ENCODE results near the gene CASR.
"Not testable (repeated sequence)": the region's sequence is repeated elsewhere in the genome, so short reads cannot be mapped to it uniquely, and the experiment has no call there.

CASR gene

GRCh38 chr3:122198966-122199365 is 15.5 kb downstream of the CASR start:
- ATAC-seq: no peak
- TF ChIP-seq GLIS3 (CRISPR knock-in tag; IDR thresholded peaks at IDR 0.05): no peak
- TF ChIP-seq CSDC2 (CRISPR knock-in tag; IDR thresholded peaks at IDR 0.05): no peak
- no peak for TF ChIP-seq RARB (CRISPR knock-in tag; IDR thresholded peaks at IDR 0.05)
- no peak for TF ChIP-seq ZNF70 (CRISPR knock-in tag; IDR thresholded peaks at IDR 0.05)
- TF ChIP-seq POU6F1 (CRISPR knock-in tag; IDR thresholded peaks at IDR 0.05; ENCODE audit: borderline replicate concordance, low read depth): no peak
- no peak for TF ChIP-seq ISL1 (CRISPR knock-in tag; IDR thresholded peaks at IDR 0.05)
- TF ChIP-seq TOX (CRISPR knock-in tag; IDR thresholded peaks at IDR 0.05; ENCODE audit: borderline replicate concordance): no peak
- TF ChIP-seq BACH2 (CRISPR knock-in tag; IDR thresholded peaks at IDR 0.05; ENCODE audit: borderline replicate concordance): no peak

GRCh38 chr3:122199552-122199951 is 16.1 kb downstream of the CASR start:
- ATAC-seq: no peak
- no peak for TF ChIP-seq ZFP3 (CRISPR knock-in tag; IDR thresholded peaks at IDR 0.05)

- no peak for ATAC-seq
- TF ChIP-seq ISL1 (CRISPR knock-in tag; IDR thresholded peaks at IDR 0.05) (no peak), ZNF70 (CRISPR knock-in tag; IDR thresholded peaks at IDR 0.05) (no peak), ZNF8 (CRISPR knock-in tag; IDR thresholded peaks at IDR 0.05) (no peak), CSDC2 (CRISPR knock-in tag; IDR thresholded peaks at IDR 0.05) (no peak), PATZ1 (CRISPR knock-in tag; IDR thresholded peaks at IDR 0.05; ENCODE audit: borderline replicate concordance) (no peak), RARB (CRISPR knock-in tag; IDR thresholded peaks at IDR 0.05) (no peak)
Observed at GRCh38 chr3:122200661-122201060, 17.2 kb downstream of the CASR start.

GRCh38 chr3:122201476-122201875 is 18.0 kb downstream of the CASR start:
- not testable (repeated sequence) for ATAC-seq

- no peak for ATAC-seq
- no peak for TF ChIP-seq CSRNP3 (CRISPR knock-in tag; IDR thresholded peaks at IDR 0.05)
- no peak for TF ChIP-seq PATZ1 (CRISPR knock-in tag; IDR thresholded peaks at IDR 0.05; ENCODE audit: borderline replicate concordance)
- TF ChIP-seq ZFP3 (CRISPR knock-in tag; IDR thresholded peaks at IDR 0.05): no peak
Observed at GRCh38 chr3:122208579-122208978, 25.1 kb downstream of the CASR start.

GRCh38 chr3:122213650-122214049 is 30.2 kb downstream of the CASR start:
- ATAC-seq: no peak
- TF ChIP-seq TSHZ2 (CRISPR knock-in tag; IDR thresholded peaks at IDR 0.05) (no peak), TOX (CRISPR knock-in tag; IDR thresholded peaks at IDR 0.05; ENCODE audit: borderline replicate concordance) (no peak), GLIS3 (CRISPR knock-in tag; IDR thresholded peaks at IDR 0.05) (no peak)
